IPS DF 4.7 (cell line): ENCODE results near the gene RARRES2.
"Not testable (repeated sequence)": the region's sequence is repeated elsewhere in the genome, so short reads cannot be mapped to it uniquely, and the experiment has no call there.

ENCODE experiments used
- DNase-seq: peaks from one replicate; pipeline ENCODE4 v3.0.0-alpha.2; 2013; ENCODE audit warnings: low spot score; ENCODE audit errors: extremely low read depth

RARRES2 gene

DNA sequence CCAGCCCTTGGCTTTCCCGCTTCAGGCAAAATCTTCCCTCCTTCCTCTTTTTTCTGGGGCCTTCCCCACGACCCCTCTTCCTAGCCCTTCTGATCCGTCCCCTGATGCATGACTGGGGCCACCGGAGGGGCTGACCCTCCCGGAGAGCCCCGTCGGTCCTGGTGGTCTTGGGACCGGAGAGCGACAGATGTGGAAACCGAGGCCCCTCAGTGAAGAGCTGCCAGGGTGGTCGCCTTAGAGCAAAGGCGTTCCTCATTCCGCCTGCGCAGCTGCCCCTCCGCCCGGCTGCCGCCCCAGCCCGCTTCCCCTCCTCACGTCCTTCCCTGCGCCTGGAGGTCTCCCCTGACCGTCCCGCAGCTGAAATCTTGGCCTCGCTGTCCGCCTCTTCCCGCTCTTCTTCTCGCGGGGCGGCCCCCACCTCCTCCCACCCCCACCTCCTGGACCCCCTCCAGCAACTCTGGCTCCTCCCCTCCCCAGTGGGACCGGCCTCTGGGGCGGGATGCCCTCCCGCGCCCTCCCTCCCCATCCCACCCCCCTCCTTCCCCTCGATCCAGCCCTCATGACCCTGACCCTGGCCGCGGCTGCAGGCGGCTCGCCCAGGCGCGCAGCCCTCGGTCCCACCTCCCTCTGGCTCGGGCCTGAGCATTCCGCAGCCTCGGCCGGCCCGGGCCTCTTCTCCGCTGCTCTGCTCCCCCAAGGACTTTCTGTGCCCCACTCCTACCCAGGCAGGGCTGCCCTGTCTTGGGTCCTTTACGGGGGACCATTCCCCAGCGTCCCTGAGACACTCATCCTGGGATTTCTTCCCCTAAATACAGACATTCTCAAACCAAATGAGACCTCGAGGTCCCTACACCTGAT lies at the start of gene RARRES2:
Gene RARRES2, minus strand, starts transcription at position 367 of the 858 bp plus-strand sequence. CDS start 1,020 bp downstream, outside the sequence.
- no peak for DNase-seq

DNA sequence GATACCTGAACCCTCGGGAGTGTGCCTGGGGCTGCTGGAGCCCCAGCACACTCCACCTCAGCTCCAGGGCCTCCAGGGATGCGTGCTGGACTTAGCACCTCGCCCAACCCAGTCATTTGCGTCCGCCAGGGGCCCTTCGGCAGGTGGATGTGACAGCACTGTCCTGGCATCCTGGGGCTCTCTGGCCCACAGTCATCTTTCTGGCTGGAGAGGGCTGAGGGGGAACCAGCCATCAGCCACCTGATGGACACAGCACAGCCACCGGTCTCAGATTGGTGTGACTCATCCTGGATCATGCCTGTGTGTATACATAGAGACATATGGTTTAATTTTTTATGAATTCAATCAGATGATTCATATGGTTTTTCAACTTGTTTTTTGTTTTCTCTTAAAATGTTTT lies 48.8 kb upstream of the RARRES2 start:
- no peak for DNase-seq

DNA sequence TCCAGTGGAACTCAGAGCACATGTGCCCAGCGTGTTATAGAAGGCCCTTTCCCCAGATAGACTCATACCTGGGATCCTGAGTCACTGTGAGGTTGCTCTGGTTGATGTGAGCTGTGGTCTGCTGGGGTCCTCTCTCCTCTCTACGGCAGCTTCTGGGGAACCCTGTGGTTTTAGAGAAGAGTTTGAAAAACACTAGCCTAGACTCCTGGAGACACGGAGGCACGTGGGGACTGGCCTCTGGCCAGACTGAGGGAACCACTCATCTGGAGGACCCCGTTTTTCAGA lies 48.0 kb upstream of the RARRES2 start:
- no peak for DNase-seq

GRCh38 chr7:150388709-150389531 lies 47.5 kb upstream of the RARRES2 start:
- DNase-seq = no peak

GRCh38 chr7:150388306-150388705 lies 46.9 kb upstream of the RARRES2 start:
- DNase-seq = no peak

GRCh38 chr7:150385884-150386283 lies 44.5 kb upstream of the RARRES2 start:
- DNase-seq = not testable (repeated sequence)

- DNase-seq = no peak
These were observed 43.9 kb upstream of the RARRES2 start for GRCh38 chr7:150385302-150385723.

DNA sequence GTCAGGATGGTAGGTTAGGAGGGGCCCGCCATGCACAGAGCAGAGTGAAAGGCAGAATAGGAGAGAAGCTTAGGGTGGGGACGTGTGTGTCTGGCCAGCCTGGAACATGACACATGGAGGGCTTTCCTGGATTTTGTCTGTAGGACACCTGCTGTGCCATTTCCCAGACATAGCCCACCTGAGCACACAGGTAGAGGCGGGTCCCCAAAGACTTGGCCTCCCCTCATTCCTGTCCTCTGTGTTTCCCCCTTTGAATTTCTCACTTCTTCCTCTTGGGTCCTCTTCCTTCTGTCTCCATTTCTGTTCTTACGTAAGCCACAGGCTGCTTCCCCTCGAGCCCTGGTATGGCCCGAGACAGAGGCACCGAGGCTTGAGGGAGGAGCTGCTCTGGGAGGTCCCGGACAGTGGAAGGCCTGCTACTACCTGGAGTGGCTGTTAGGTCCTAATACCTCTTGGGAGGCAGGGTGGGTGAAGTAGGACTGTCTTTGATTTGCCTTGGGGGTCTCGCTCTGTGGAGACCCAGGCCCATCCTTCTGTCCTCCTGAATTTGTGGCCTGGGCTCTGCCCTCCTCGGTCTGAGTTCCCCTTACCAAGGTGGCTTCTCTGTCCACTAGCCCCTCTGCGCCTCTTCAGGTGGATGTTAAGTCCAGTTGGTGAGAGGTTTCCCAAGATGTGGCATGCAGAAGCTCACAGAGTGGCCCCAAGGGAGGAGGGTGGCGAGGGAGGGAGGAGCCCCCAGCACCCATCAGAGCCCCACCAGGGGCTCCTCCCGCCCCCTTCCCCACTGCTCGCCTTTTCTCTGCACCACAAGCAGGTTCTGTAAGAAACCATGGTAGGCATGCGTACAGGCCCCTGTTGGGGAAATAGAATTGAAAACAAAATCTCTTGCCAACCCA lies 43.2 kb upstream of the RARRES2 start:
- DNase-seq = no peak

DNA sequence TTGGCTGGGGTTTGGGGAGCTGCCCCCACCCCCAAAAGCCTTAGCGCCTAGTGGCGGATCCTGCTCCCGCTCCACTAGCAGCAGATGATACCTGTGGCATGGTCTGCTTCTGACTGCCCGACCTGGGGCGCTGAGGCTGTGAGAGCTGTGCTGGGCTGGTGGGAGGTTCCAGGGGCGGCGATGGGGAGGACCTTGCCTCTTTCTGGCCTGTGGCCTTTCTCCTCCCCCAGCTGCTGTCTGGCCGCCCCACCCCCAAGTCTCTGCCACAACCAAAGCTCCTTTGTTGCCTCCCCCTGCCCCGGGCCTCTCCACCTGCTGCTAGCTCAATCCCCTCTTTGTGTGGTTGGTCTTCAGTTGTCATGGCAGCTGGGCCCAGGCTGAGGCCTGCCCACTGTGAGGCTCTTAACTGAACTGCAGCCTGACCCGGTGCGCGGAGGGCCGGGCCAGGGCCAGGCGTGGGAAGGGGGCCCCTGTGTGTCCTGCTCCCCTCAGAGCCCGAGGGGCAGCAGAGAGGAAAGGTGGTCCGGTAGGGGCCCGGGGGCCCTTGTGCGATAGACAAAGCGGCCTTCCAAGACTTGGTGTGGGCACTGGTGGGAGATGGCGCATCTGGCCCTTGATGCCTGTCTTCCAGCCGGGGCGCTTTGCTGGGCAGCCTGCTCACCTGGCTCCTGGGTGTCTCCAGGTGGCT lies 42.4 kb upstream of the RARRES2 start:
- DNase-seq = no peak

- no peak for DNase-seq
These were observed 41.4 kb upstream of the RARRES2 start for GRCh38 chr7:150382844-150383225.

- DNase-seq = no peak
These were observed 40.9 kb upstream of the RARRES2 start for GRCh38 chr7:150382123-150382843.

DNA sequence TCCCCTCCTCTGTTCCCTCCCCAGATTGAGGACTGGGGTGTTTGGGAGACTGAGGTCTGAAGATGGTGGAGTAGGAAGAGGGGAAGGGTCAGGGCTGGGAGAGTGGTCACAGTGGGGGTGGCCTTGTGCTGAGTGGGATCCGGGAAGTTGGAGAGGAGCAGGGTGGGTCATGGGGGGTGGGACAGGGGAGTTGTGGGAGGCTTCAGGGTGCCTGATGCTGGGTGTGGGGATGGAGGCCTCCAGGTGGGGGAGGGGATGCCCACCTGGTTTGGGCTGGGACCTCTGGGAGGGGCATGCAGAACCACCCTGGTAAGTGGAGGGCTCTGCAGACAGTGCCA lies 40.3 kb upstream of the RARRES2 start:
- no peak for DNase-seq

- no peak for DNase-seq
These were observed 39.7 kb upstream of the RARRES2 start for GRCh38 chr7:150381096-150381495.

- no peak for DNase-seq
These were observed 39.0 kb upstream of the RARRES2 start for GRCh38 chr7:150380463-150380862.

- DNase-seq = no peak
These were observed 38.3 kb upstream of the RARRES2 start for GRCh38 chr7:150379441-150380379.

GRCh38 chr7:150378853-150379440 lies 37.5 kb upstream of the RARRES2 start, which contains the start of gene ZNF775:
ZNF775 (plus strand) TSS chr7:150379330; CDS start chr7:150388471, 9,141 bp downstream.
- no peak for DNase-seq

- no peak for DNase-seq
These were observed 36.9 kb upstream of the RARRES2 start for GRCh38 chr7:150378115-150378852.

- DNase-seq = no peak
These were observed 36.2 kb upstream of the RARRES2 start for GRCh38 chr7:150377635-150378034.
